Suprapubic skin (tissue), 4 donors: ENCODE results near the gene TMEM167B. TPM values are rescaled to one million over a fixed set of nuclear protein-coding genes. Genes with fewer than 3 reads are reported as not detected.

Source experiments
- DNase-seq, 2 donors: peaks; one replicate each; pipeline ENCODE4 v3.0.0-alpha.2; 2019; ENCODE audit warnings: low spot score in 2 of 2
- H3K27ac ChIP-seq: fragments of 200-600 bp; sonication (generic); one replicate; pipeline ENCODE4 v1.5.1; 2019
- H3K27me3 ChIP-seq: fragments of 200-600 bp; sonication (generic); one replicate; pipeline ENCODE4 v1.5.1; 2019
- H3K36me3 ChIP-seq: fragments of 200-600 bp; sonication (generic); one replicate; pipeline ENCODE4 v1.5.1; 2019
- H3K4me1 ChIP-seq: fragments of 200-600 bp; sonication (generic); one replicate; pipeline ENCODE4 v1.5.1; 2019
- H3K4me3 ChIP-seq: fragments of 200-600 bp; sonication (generic); one replicate; pipeline ENCODE4 v1.5.1; 2019; ENCODE audit warnings: mild to moderate bottlenecking
- H3K9me3 ChIP-seq: fragments of 200-600 bp; sonication (generic); one replicate; pipeline ENCODE4 v1.5.1; 2019
- CTCF ChIP-seq, 2 donors: fragments of 200-600 bp in 1 of 2; fragments of 450-650 bp in 1 of 2; sonication (generic) in 1 of 2; IDR thresholded peaks; one replicate each; pipeline ENCODE4 v1.5.1; 2016 to 2019; ENCODE audit warnings: antibody characterized with exemption in 2 of 2, mild to moderate bottlenecking in 1 of 2, moderate library complexity in 1 of 2
- EP300 ChIP-seq: sonication (generic); formaldehyde crosslinking; IDR thresholded peaks from one replicate; pipeline ENCODE4 v1.6.1; 2017; ENCODE audit warnings: antibody characterized with exemption
- POLR2A ChIP-seq, 2 donors: fragments of 450-650 bp; IDR thresholded peaks; one replicate each; pipeline ENCODE4 v1.6.1; 2017; ENCODE audit warnings: antibody characterized with exemption in 2 of 2, mild to moderate bottlenecking in 2 of 2, moderate library complexity in 2 of 2
- POLR2AphosphoS5 ChIP-seq, 3 donors: sonication (generic); formaldehyde crosslinking; IDR thresholded peaks; one replicate each; pipeline ENCODE4 v1.6.1; 2017; ENCODE audit warnings: antibody characterized with exemption in 3 of 3
- WGBS: methylation state at CpG from one replicate; pipeline ENCODE4 v1.1.5; 2018; 5-methylcytosine and 5-hydroxymethylcytosine counted together
- total RNA-seq, 4 donors: library from RNA; depleted of rRNA; stranded (reverse); fragments of >200 nt; gene quantifications; one replicate each; pipeline ENCODE4 v1.1.0, GENCODE V29; 2016

TMEM167B gene
- total RNA-seq, 4 donors from 2014 or later: 28.2 to 35.1 (median 31.0) TPM

GRCh38 chr1:109114342-109114674 lies 23.7 kb downstream of the TMEM167B start:
- H3K36me3 ChIP-seq: no peaks in the 10 kb centered on the region
- no peak for DNase-seq
- 8% methylated on average over 9 of the region's 12 CpGs for WGBS
- H3K9me3 ChIP-seq: no peaks in the 10 kb centered on the region
- no peak for TF ChIP-seq POLR2AphosphoS5 (IDR thresholded peaks at IDR 0.05)
- peaks cover 19% of the 10 kb centered on the region for H3K27me3 ChIP-seq
- no peak overlapping the region for H3K27ac ChIP-seq
- H3K4me1 ChIP-seq: peaks cover 22% of the 10 kb centered on the region
- H3K4me3 ChIP-seq: peak overlapping the region; percentile 50

- Histone ChIP-seq H3K9me3 (no peaks in the 10 kb centered on the region), H3K27ac (no peak overlapping the region), H3K36me3 (no peaks in the 10 kb centered on the region), H3K27me3 (peaks cover 19% of the 10 kb centered on the region), H3K4me3 (no peak overlapping the region), H3K4me1 (peaks cover 22% of the 10 kb centered on the region)
- TF ChIP-seq CTCF (IDR thresholded peaks at IDR 0.05) (no peak), EP300 (no peak), POLR2A (IDR thresholded peaks at IDR 0.05) (no peak), POLR2AphosphoS5 (IDR thresholded peaks at IDR 0.05) (no peak)
- 88% methylated on average over 2 of the region's 2 CpGs for WGBS
- no peak for DNase-seq
Observed at GRCh38 chr1:109115685-109116084, 25.1 kb downstream of the TMEM167B start.

GRCh38 chr1:109116286-109116685 lies 25.7 kb downstream of the TMEM167B start:
- no peak for DNase-seq
- no peak for TF ChIP-seq EP300
- no peak for TF ChIP-seq CTCF (IDR thresholded peaks at IDR 0.05)
- no peak for TF ChIP-seq POLR2AphosphoS5 (IDR thresholded peaks at IDR 0.05)
- no peak for TF ChIP-seq POLR2A (IDR thresholded peaks at IDR 0.05)
- Histone ChIP-seq H3K9me3 (no peaks in the 10 kb centered on the region), H3K27me3 (peaks cover 19% of the 10 kb centered on the region), H3K27ac (no peak overlapping the region), H3K4me1 (peaks cover 22% of the 10 kb centered on the region), H3K4me3 (no peak overlapping the region), H3K36me3 (no peaks in the 10 kb centered on the region)
- WGBS: 77% methylated on average over 1 of the region's 1 CpG

GRCh38 chr1:109118089-109118488 lies 27.5 kb downstream of the TMEM167B start:
- Histone ChIP-seq H3K9me3 (no peaks in the 10 kb centered on the region), H3K4me1 (peaks cover 12% of the 10 kb centered on the region), H3K4me3 (no peak overlapping the region), H3K36me3 (no peaks in the 10 kb centered on the region), H3K27ac (no peak overlapping the region), H3K27me3 (peaks cover 19% of the 10 kb centered on the region)
- TF ChIP-seq POLR2AphosphoS5 (IDR thresholded peaks at IDR 0.05): no peak
- no peak for TF ChIP-seq CTCF (IDR thresholded peaks at IDR 0.05)
- no peak for TF ChIP-seq EP300
- no peak for TF ChIP-seq POLR2A (IDR thresholded peaks at IDR 0.05)
- no peak for DNase-seq
- WGBS: 81% methylated on average over 3 of the region's 3 CpGs

- Histone ChIP-seq H3K9me3 (no peaks in the 10 kb centered on the region), H3K36me3 (no peaks in the 10 kb centered on the region), H3K27ac (no peak overlapping the region), H3K4me1 (no peaks in the 10 kb centered on the region), H3K27me3 (peaks cover 7% of the 10 kb centered on the region), H3K4me3 (no peak overlapping the region)
- no peak for TF ChIP-seq EP300
- no peak for DNase-seq
- 95% methylated on average over 5 of the region's 5 CpGs for WGBS
Observed at GRCh38 chr1:109120356-109120755, 29.8 kb downstream of the TMEM167B start.

GRCh38 chr1:109131059-109131458 lies 40.5 kb downstream of the TMEM167B start:
- no peak for DNase-seq
- Histone ChIP-seq H3K9me3 (no peaks in the 10 kb centered on the region), H3K36me3 (no peaks in the 10 kb centered on the region), H3K4me3 (no peak overlapping the region), H3K27ac (no peak overlapping the region), H3K27me3 (no peaks in the 10 kb centered on the region), H3K4me1 (peaks cover 9% of the 10 kb centered on the region)
- TF ChIP-seq POLR2A (IDR thresholded peaks at IDR 0.05) (no peak), EP300 (no peak), POLR2AphosphoS5 (IDR thresholded peaks at IDR 0.05) (no peak), CTCF (IDR thresholded peaks at IDR 0.05) (no peak)
- 96% methylated on average over 2 of the region's 2 CpGs for WGBS
